OCI-LY7 (cell line): ENCODE measurements around the gene ADGRD1.

ENCODE experiments used
- EZH2phosphoT487 ChIP-seq: fragments of 200-600 bp; sonication (generic); IDR thresholded peaks from 2 replicates; pipeline ENCODE4 v1.6.1; 2018; ENCODE audit warnings: low read depth, borderline replicate concordance, mild to moderate bottlenecking, mixed run types, antibody characterized with exemption, low read length, moderate library complexity, mixed read lengths
- TF ChIP-seq, protein P1 (sequence below): fragments of 200-600 bp; sonication (generic); conservative IDR thresholded peaks from 2 replicates; pipeline ENCODE4 v1.5.1; 2014; ENCODE audit warnings: mild to moderate bottlenecking, antibody characterized with exemption, low read length, moderate library complexity, mixed read lengths

- TF ChIP-seq, protein P1, sequence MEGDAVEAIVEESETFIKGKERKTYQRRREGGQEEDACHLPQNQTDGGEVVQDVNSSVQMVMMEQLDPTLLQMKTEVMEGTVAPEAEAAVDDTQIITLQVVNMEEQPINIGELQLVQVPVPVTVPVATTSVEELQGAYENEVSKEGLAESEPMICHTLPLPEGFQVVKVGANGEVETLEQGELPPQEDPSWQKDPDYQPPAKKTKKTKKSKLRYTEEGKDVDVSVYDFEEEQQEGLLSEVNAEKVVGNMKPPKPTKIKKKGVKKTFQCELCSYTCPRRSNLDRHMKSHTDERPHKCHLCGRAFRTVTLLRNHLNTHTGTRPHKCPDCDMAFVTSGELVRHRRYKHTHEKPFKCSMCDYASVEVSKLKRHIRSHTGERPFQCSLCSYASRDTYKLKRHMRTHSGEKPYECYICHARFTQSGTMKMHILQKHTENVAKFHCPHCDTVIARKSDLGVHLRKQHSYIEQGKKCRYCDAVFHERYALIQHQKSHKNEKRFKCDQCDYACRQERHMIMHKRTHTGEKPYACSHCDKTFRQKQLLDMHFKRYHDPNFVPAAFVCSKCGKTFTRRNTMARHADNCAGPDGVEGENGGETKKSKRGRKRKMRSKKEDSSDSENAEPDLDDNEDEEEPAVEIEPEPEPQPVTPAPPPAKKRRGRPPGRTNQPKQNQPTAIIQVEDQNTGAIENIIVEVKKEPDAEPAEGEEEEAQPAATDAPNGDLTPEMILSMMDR: no peak
- TF ChIP-seq EZH2phosphoT487: no peak
Observed at GRCh38 chr12:131042834-131043245, 89.1 kb downstream of the ADGRD1 start.
